A549 treated with Mapracorat at 1 μM for 4 hours (cell line): Measurements from ENCODE around the gene FARP2. TPM values are rescaled to one million over a fixed set of nuclear protein-coding genes. Genes with fewer than 3 reads are reported as not detected.

Experiments used
- total RNA-seq: library from RNA; stranded (reverse); fragments of 200-300 nt; extraction: Qiagen RNA extraction; gene quantifications from 5 replicates; pipeline ENCODE4 v1.2.3, GENCODE V29; 2022

Gene FARP2
- 21.8 to 33.8 TPM (median 28.4 TPM) in 5 replicates for total RNA-seq

GRCh38 chr2:241355983-241356870 lies at the start of gene FARP2:
Gene FARP2 (plus strand): TSS chr2:241356285. CDS start chr2:241373108, 16,823 bp downstream.

GRCh38 chr2:241315093-241315878 lies 40.8 kb upstream of the FARP2 start, which contains the start of gene HDLBP:
Gene HDLBP (minus strand): TSS chr2:241315672. CDS start chr2:241266869, 48,803 bp downstream.

GRCh38 chr2:241315879-241316631 lies 40.0 kb upstream of the FARP2 start, which contains the start of gene SEPTIN2:
Gene SEPTIN2 (plus strand): TSS chr2:241315925. CDS start chr2:241324233, 8,308 bp downstream.

GRCh38 chr2:241508240-241509154 lies 152.4 kb downstream of the FARP2 start, which contains the start of gene STK25:
Gene STK25 (minus strand): TSS chr2:241508584. CDS start chr2:241508035, 549 bp downstream.

Other genes with a start within 250 kb of the FARP2 start
- gene PASK, start 206.8 kb upstream of the FARP2 start, total RNA-seq: 5.7 to 9.3 TPM (median 8.0 TPM) in 5 replicates
- 56.5 to 73.1 TPM (median 57.9 TPM) in 5 replicates for gene PPP1R7, start 205.8 kb upstream of the FARP2 start, total RNA-seq
- 1.5 to 2.1 TPM (median 1.8 TPM) in 5 replicates for gene ANO7, start 167.6 kb upstream of the FARP2 start, total RNA-seq
- gene HDLBP, start 40.6 kb upstream of the FARP2 start, total RNA-seq: 262 to 285 TPM (median 274 TPM) in 5 replicates
- gene SEPTIN2, start 40.4 kb upstream of the FARP2 start, total RNA-seq: 223 to 270 TPM (median 256 TPM) in 5 replicates
- gene STK25, start 152.3 kb downstream of the FARP2 start, total RNA-seq: 91.0 to 120 TPM (median 109 TPM) in 5 replicates
- gene BOK, start 202.5 kb downstream of the FARP2 start, total RNA-seq: 25.6 to 38.0 TPM (median 37.1 TPM) in 5 replicates